Right atrium auricular region (tissue), 2 donors: ENCODE results near the gene IL17RE. TPM values are rescaled to one million over a fixed set of nuclear protein-coding genes. Genes with fewer than 3 reads are reported as not detected.
"Not testable (repeated sequence)": the region's sequence is repeated elsewhere in the genome, so short reads cannot be mapped to it uniquely, and the experiment has no call there.

Experiments
- DNase-seq: peaks from one replicate; pipeline ENCODE4 v3.0.0-alpha.2; 2019; ENCODE audit warnings: low spot score
- H3K27ac ChIP-seq, 2 donors: fragments of 200-600 bp; sonication (generic); 1 replicate in 1 of 2; 2 replicates in 1 of 2; pipeline ENCODE4 v1.5.1; 2016 to 2019
- H3K27me3 ChIP-seq, 2 donors: fragments of 200-600 bp; sonication (generic); one replicate each; pipeline versions ENCODE4 v1.5.1 to v1.6.0; 2017 to 2019
- H3K36me3 ChIP-seq: fragments of 200-600 bp; sonication (generic); one replicate; pipeline ENCODE4 v1.5.1; 2016
- H3K4me1 ChIP-seq, 2 donors: fragments of 200-600 bp; sonication (generic); one replicate each; pipeline versions ENCODE4 v1.5.1 to v1.6.0; 2017 to 2019
- H3K4me3 ChIP-seq, 2 donors: fragments of 200-600 bp; sonication (generic); 1 replicate in 1 of 2; 2 replicates in 1 of 2; pipeline ENCODE4 v1.5.1; 2017 to 2019; ENCODE audit warnings: mild to moderate bottlenecking in 1 of 2, moderate library complexity in 1 of 2
- H3K9me3 ChIP-seq, 2 donors: fragments of 200-600 bp; sonication (generic); one replicate each; pipeline ENCODE4 v1.5.1; 2019
- CTCF ChIP-seq, 2 donors: fragments of 200-600 bp; sonication (generic); IDR thresholded peaks; one replicate each; pipeline ENCODE4 v1.5.1; 2019; ENCODE audit warnings: antibody characterized with exemption in 2 of 2
- total RNA-seq, 2 donors: library from RNA; depleted of rRNA; stranded (reverse); fragments of >200 nt; gene quantifications; one replicate each; pipeline ENCODE4 v1.1.0, GENCODE V29; 2016

The IL17RE gene
- total RNA-seq, 2 donors from 2014 or later = 0.89 to 2.6 TPM

GRCh38 chr3:9861626-9862130 is 41.0 kb upstream of the IL17RE start:
- Histone ChIP-seq H3K9me3 (no peaks in the 10 kb centered on the region), H3K4me3 (no peak overlapping the region), H3K27me3 (no peaks in the 10 kb centered on the region), H3K36me3 (no peaks in the 10 kb centered on the region), H3K4me1 (peaks cover 0 to 21% of the 10 kb centered on the region in 2 donors), H3K27ac (no peak overlapping the region)
- no peak for DNase-seq
- TF ChIP-seq CTCF (IDR thresholded peaks at IDR 0.05) = no peak

GRCh38 chr3:9862391-9863057 is 40.1 kb upstream of the IL17RE start:
- DNase-seq = no peak
- Histone ChIP-seq H3K9me3 (no peaks in the 10 kb centered on the region), H3K27me3 (no peaks in the 10 kb centered on the region), H3K4me3 (peak overlapping the region; percentile 34 to 52), H3K27ac (peak overlapping the region; percentile 37 to 46), H3K4me1 (peaks cover 0 to 21% of the 10 kb centered on the region in 2 donors), H3K36me3 (no peaks in the 10 kb centered on the region)
- TF ChIP-seq CTCF (IDR thresholded peaks at IDR 0.05) = peak; percentile 36 to 72

GRCh38 chr3:9863058-9863772 is 39.4 kb upstream of the IL17RE start:
- Histone ChIP-seq H3K4me1 (peaks cover 0 to 21% of the 10 kb centered on the region in 2 donors), H3K27ac (peak overlapping the region; percentile 37 to 46), H3K9me3 (no peaks in the 10 kb centered on the region), H3K27me3 (no peaks in the 10 kb centered on the region), H3K4me3 (peak overlapping the region; percentile 34 to 52), H3K36me3 (no peaks in the 10 kb centered on the region)
- TF ChIP-seq CTCF (IDR thresholded peaks at IDR 0.05) = no peak
- no peak for DNase-seq

GRCh38 chr3:9864200-9864927 is 38.3 kb upstream of the IL17RE start:
- no peaks in the 10 kb centered on the region for H3K27me3 ChIP-seq
- no peak for TF ChIP-seq CTCF (IDR thresholded peaks at IDR 0.05)
- H3K36me3 ChIP-seq = no peaks in the 10 kb centered on the region
- H3K4me3 ChIP-seq = no peak overlapping the region
- peaks cover 0 to 21% of the 10 kb centered on the region in 2 donors for H3K4me1 ChIP-seq
- H3K9me3 ChIP-seq = no peaks in the 10 kb centered on the region
- DNase-seq = peak; percentile 84
- peak overlapping the region in 1 of 2 donors; percentile 17 for H3K27ac ChIP-seq

- H3K4me3 ChIP-seq, H3K9me3 ChIP-seq, H3K27me3 ChIP-seq, H3K36me3 ChIP-seq, DNase-seq: not testable (repeated sequence)
- H3K4me1 ChIP-seq = peaks cover 0 to 21% of the 10 kb centered on the region in 2 donors
- peak overlapping the region in 1 of 2 donors; percentile 17 for H3K27ac ChIP-seq
Measured at GRCh38 chr3:9865125-9865637, 37.5 kb upstream of the IL17RE start.
